ENCODE data around the gene STK24. TPM values are rescaled to one million over a fixed set of nuclear protein-coding genes. Genes with fewer than 3 reads are reported as not detected.

Gene STK24
- total and polyA plus RNA-seq, 10 of the 15 experiments (the other 5 are each of a cell fraction or from before 2014, with no cell fraction given), result 7.5 to 115 (median 52.9) TPM

GRCh38 chr13:98487522-98487921 is 89.4 kb downstream of the STK24 start:
- RAD21 ChIA-PET (ENCODE audit: unreplicated experiment), result interaction anchor here (1.3 to 4.0 kb wide), 8 partner anchors 10 to 166 kb away, joined by 3 to 21 read pairs (median 6); no protein-coding TSS in a partner anchor
- intact Hi-C loops (cut with micrococcal nuclease; ENCODE audit: unreplicated experiment) (no loop called here), in situ Hi-C loops (cut with MboI) (no loop called here)
- H3K36me3 ChIP-seq (ENCODE audit: control insufficient read depth in 2 of 2, insufficient read depth in 2 of 2, low read length in 1 of 2), result peaks cover 4 to 6% of the 10 kb centered on the region in 2 experiments; a peak in 3 of 4 replicates
- CTCF ChIA-PET, result interaction anchor here (0.6 to 4.2 kb wide), 5 partner anchors 10 to 172 kb away, joined by 3 to 31 read pairs (median 4); no protein-coding TSS in a partner anchor
- TF ChIP-seq MEF2A (IDR thresholded peaks at IDR 0.05; ENCODE audit: insufficient read depth, low read depth, low read length) (no peak), ETV6 (conservative IDR thresholded peaks at IDR 0.05 in 1 of 2, IDR thresholded peaks at IDR 0.05 in 1 of 2; ENCODE audit: borderline replicate concordance in 1 of 2, low read depth in 1 of 2) (no peak), RAD51 (IDR thresholded peaks at IDR 0.05) (no peak), ZBED1 (IDR thresholded peaks at IDR 0.05; ENCODE audit: borderline replicate concordance) (no peak), ZBTB40 (IDR thresholded peaks at IDR 0.05; ENCODE audit: borderline replicate concordance) (no peak), ASH2L (IDR thresholded peaks at IDR 0.05; ENCODE audit: borderline replicate concordance, low read depth) (no peak), BHLHE40 (IDR thresholded peaks at IDR 0.05; ENCODE audit: borderline replicate concordance in 1 of 2, low read depth in 2 of 2, low read length in 1 of 2) (no peak), SPI1 (IDR thresholded peaks at IDR 0.05; ENCODE audit: borderline replicate concordance, insufficient read depth, low read depth, low read length) (peak; percentile 88), PML (IDR thresholded peaks at IDR 0.05; ENCODE audit: low read length) (no peak), RUNX3 (IDR thresholded peaks at IDR 0.05; ENCODE audit: low read length) (peak; percentile 7; the same call in 1 of the 2 replicates)
- H3K4me1 ChIP-seq (ENCODE audit: control insufficient read depth, insufficient read depth, low read length), result peaks cover 73% of the 10 kb centered on the region
- H3K4me3 ChIP-seq, result no peak overlapping the region
- H3K9me3 ChIP-seq (replicated peaks; ENCODE audit: control insufficient read depth, insufficient read depth, low read length), result no peaks in the 10 kb centered on the region
- H4K20me1 ChIP-seq (ENCODE audit: control insufficient read depth, insufficient read depth), result peaks cover 3% of the 10 kb centered on the region; the same call in 1 of the 2 replicates
- SMC1A ChIA-PET (ENCODE audit: uncharacterized antibody, unreplicated experiment), result interaction anchor here (0.5 to 5.4 kb wide), 12 partner anchors 10 to 166 kb away, joined by 3 to 36 read pairs (median 6); no protein-coding TSS in a partner anchor
- 52% methylated on average over 5 of the region's 5 CpGs for WGBS (ENCODE audit: insufficient coverage, insufficient replicate concordance, low lambda C conversion rate, missing lambda C conversion rate)
- H3K27me3 ChIP-seq (replicated peaks in 1 of 2; ENCODE audit: control insufficient read depth in 2 of 2, insufficient read depth in 2 of 2, low read length in 1 of 2), result no peaks in the 10 kb centered on the region
- no peak overlapping the region for H2AFZ ChIP-seq (ENCODE audit: control insufficient read depth, low read depth, low read length)
- FAIRE-seq, result no peak
- peak; percentile 17 for ATAC-seq
- BruUV-seq (replicated peaks), result no TSS peak
- no peak for DNase-seq (ENCODE audit: low read depth, low spot score)
- H3K79me2 ChIP-seq (ENCODE audit: control insufficient read depth, insufficient read depth, low read length), result peaks cover 87% of the 10 kb centered on the region
- H3K4me2 ChIP-seq (ENCODE audit: control insufficient read depth, insufficient read depth), result peak overlapping the region; percentile 11; the same call in 1 of the 2 replicates
- POLR2A ChIA-PET, result interaction anchor here (0.5 to 2.3 kb wide), 6 partner anchors 8 to 864 kb away, joined by 3 to 5 read pairs (median 3); no protein-coding TSS in a partner anchor
- H3K9ac ChIP-seq (ENCODE audit: control insufficient read depth, insufficient read depth, low read length), result no peak overlapping the region
- H3K27ac ChIP-seq (ENCODE audit: control insufficient read depth, insufficient read depth), result peak overlapping the region; percentile 38
